Measurements from ENCODE around the gene TMEM178B.
"Not testable (repeated sequence)": the region's sequence is repeated elsewhere in the genome, so short reads cannot be mapped to it uniquely, and the experiment has no call there.

Gene TMEM178B

DNA sequence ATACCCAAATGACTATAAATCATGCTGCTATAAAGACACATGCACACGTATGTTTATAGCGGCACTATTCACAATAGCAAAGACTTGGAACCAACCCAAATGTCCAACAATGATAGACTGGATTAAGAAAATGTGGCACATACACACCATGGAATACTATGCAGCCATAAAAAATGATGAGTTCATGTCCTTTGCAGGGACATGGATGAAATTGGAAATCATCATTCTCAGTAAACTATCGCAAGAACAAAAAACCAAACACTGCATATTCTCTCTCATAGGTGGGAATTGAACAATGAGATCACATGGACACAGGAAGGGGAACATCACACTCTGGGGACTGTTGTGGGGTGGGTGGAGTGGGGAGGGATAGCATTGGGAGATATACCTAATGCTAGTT, 35.8 kb upstream of the TMEM178B start:
- H3K4me1 ChIP-seq (ENCODE audit: control insufficient read depth, insufficient read depth, low read length); H3K4me3 ChIP-seq (ENCODE audit: low read depth, low read length); H3K9me3 ChIP-seq (ENCODE audit: control insufficient read depth, insufficient read depth, low read depth, low read length); POLR2A ChIA-PET; CTCF ChIA-PET; H3K36me3 ChIP-seq (ENCODE audit: control insufficient read depth in 2 of 2, insufficient read depth in 1 of 2, low read length in 2 of 2); H3K27ac ChIP-seq (ENCODE audit: extremely low read depth, low read depth, low read length): not testable (repeated sequence)
- TF ChIP-seq, protein P1, sequence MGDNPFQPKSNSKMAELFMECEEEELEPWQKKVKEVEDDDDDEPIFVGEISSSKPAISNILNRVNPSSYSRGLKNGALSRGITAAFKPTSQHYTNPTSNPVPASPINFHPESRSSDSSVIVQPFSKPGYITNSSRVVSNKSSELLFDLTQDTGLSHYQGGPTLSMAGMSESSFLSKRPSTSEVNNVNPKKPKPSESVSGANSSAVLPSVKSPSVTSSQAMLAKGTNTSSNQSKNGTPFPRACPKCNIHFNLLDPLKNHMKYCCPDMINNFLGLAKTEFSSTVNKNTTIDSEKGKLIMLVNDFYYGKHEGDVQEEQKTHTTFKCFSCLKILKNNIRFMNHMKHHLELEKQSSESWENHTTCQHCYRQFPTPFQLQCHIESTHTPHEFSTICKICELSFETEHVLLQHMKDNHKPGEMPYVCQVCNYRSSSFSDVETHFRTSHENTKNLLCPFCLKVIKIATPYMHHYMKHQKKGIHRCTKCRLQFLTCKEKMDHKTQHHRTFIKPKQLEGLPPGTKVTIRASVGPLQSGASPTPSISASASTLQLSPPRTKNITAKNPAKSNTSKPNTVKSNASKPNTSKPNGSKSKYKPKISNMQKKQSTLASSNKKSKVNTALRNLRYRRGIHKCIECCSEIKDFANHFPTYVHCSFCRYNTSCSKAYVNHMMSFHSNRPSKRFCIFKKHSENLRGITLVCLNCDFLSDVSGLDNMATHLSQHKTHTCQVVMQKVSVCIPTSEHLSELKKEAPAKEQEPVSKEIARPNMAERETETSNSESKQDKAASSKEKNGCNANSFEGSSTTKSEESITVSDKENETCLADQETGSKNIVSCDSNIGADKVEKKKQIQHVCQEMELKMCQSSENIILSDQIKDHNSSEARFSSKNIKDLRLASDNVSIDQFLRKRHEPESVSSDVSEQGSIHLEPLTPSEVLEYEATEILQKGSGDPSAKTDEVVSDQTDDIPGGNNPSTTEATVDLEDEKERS (tag by site-specific recombination; IDR thresholded peaks at IDR 0.05) = peak; percentile 61; the same call in 1 of the 2 replicates
- TF ChIP-seq, protein P2, sequence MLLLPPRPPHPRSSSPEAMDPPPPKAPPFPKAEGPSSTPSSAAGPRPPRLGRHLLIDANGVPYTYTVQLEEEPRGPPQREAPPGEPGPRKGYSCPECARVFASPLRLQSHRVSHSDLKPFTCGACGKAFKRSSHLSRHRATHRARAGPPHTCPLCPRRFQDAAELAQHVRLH (tag by site-specific recombination; IDR thresholded peaks at IDR 0.05) = 0 out of 2 replicates have a peak, but pooled peaks have one; percentile 39
- peak; percentile 88 for TF ChIP-seq ZNF146 (tag by site-specific recombination; IDR thresholded peaks at IDR 0.05)

DNA sequence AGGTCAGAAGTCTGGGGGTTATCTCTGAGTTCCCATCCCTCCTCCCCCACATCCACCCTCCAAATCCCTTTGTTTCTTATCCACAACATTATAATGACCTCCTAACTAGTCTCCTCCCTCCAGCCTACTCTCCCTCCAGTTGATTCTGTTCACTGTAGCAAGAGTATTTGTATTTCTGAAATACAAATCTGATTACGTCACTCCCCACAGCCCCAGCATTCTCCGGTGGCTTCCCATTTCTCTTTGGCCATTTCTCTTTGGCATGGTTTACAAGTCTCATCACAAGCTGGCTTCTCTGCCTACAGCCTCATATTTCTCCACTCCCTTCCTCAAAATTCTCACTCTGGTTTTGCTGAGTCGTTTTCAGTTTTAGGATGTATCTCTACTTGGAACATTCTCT, 34.5 kb upstream of the TMEM178B start:
- Histone ChIP-seq H3K27ac (ENCODE audit: extremely low read depth, low read depth, low read length) (no peak overlapping the region), H3K9me3 (ENCODE audit: control insufficient read depth, insufficient read depth, low read depth, low read length) (no peaks in the 10 kb centered on the region)
- POLR2A ChIA-PET = no interaction called here
- TF ChIP-seq ZNF510 (tag by site-specific recombination; IDR thresholded peaks at IDR 0.05; ENCODE audit: insufficient replicate concordance) (no peak), ZNF530 (tag by site-specific recombination; IDR thresholded peaks at IDR 0.05; ENCODE audit: low read depth) (no peak), ZNF544 (tag by site-specific recombination; IDR thresholded peaks at IDR 0.05) (no peak), SCRT1 (tag by site-specific recombination; IDR thresholded peaks at IDR 0.05; ENCODE audit: borderline replicate concordance) (no peak), ZNF132 (tag by site-specific recombination; IDR thresholded peaks at IDR 0.05; ENCODE audit: borderline replicate concordance) (no peak), ZBTB7A (tag by site-specific recombination; IDR thresholded peaks at IDR 0.05; ENCODE audit: low read depth) (no peak), KLF8 (tag by site-specific recombination; IDR thresholded peaks at IDR 0.05) (no peak), GLI2 (tag by site-specific recombination; IDR thresholded peaks at IDR 0.05; ENCODE audit: borderline replicate concordance, low read depth) (no peak), GLIS1 (tag by site-specific recombination; IDR thresholded peaks at IDR 0.05) (no peak), ZNF626 (tag by site-specific recombination; IDR thresholded peaks at IDR 0.05) (no peak), PRDM1 (tag by site-specific recombination; IDR thresholded peaks at IDR 0.05) (peak; percentile 27; the same call in 1 of the 2 replicates), ZNF555 (tag by site-specific recombination; conservative IDR thresholded peaks at IDR 0.05) (no peak), ZNF10 (tag by site-specific recombination; IDR thresholded peaks at IDR 0.05) (no peak), ZBTB21 (tag by site-specific recombination; IDR thresholded peaks at IDR 0.05) (0 out of 2 replicates have a peak, but pooled peaks have one; percentile 29), ZNF174 (tag by site-specific recombination; IDR thresholded peaks at IDR 0.05) (no peak), ZNF302 (tag by site-specific recombination; IDR thresholded peaks at IDR 0.05; ENCODE audit: low read depth) (no peak)
- TF ChIP-seq, protein P3, sequence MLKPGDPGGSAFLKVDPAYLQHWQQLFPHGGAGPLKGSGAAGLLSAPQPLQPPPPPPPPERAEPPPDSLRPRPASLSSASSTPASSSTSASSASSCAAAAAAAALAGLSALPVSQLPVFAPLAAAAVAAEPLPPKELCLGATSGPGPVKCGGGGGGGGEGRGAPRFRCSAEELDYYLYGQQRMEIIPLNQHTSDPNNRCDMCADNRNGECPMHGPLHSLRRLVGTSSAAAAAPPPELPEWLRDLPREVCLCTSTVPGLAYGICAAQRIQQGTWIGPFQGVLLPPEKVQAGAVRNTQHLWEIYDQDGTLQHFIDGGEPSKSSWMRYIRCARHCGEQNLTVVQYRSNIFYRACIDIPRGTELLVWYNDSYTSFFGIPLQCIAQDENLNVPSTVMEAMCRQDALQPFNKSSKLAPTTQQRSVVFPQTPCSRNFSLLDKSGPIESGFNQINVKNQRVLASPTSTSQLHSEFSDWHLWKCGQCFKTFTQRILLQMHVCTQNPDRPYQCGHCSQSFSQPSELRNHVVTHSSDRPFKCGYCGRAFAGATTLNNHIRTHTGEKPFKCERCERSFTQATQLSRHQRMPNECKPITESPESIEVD (tag by site-specific recombination; IDR thresholded peaks at IDR 0.05) = no peak
- TF ChIP-seq, protein P4, sequence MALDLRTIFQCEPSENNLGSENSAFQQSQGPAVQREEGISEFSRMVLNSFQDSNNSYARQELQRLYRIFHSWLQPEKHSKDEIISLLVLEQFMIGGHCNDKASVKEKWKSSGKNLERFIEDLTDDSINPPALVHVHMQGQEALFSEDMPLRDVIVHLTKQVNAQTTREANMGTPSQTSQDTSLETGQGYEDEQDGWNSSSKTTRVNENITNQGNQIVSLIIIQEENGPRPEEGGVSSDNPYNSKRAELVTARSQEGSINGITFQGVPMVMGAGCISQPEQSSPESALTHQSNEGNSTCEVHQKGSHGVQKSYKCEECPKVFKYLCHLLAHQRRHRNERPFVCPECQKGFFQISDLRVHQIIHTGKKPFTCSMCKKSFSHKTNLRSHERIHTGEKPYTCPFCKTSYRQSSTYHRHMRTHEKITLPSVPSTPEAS (tag by site-specific recombination; IDR thresholded peaks at IDR 0.05) = no peak
- TF ChIP-seq, protein P5, sequence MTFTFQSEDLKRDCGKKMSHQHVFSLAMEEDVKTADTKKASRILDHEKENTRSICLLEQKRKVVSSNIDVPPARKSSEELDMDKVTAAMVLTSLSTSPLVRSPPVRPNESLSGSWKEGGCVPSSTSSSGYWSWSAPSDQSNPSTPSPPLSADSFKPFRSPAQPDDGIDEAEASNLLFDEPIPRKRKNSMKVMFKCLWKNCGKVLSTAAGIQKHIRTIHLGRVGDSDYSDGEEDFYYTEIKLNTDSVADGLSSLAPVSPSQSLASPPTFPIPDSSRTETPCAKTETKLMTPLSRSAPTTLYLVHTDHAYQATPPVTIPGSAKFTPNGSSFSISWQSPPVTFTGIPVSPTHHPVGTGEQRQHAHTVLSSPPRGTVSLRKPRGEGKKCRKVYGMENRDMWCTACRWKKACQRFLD (tag by site-specific recombination; IDR thresholded peaks at IDR 0.05) = no peak
- TF ChIP-seq, protein P6, sequence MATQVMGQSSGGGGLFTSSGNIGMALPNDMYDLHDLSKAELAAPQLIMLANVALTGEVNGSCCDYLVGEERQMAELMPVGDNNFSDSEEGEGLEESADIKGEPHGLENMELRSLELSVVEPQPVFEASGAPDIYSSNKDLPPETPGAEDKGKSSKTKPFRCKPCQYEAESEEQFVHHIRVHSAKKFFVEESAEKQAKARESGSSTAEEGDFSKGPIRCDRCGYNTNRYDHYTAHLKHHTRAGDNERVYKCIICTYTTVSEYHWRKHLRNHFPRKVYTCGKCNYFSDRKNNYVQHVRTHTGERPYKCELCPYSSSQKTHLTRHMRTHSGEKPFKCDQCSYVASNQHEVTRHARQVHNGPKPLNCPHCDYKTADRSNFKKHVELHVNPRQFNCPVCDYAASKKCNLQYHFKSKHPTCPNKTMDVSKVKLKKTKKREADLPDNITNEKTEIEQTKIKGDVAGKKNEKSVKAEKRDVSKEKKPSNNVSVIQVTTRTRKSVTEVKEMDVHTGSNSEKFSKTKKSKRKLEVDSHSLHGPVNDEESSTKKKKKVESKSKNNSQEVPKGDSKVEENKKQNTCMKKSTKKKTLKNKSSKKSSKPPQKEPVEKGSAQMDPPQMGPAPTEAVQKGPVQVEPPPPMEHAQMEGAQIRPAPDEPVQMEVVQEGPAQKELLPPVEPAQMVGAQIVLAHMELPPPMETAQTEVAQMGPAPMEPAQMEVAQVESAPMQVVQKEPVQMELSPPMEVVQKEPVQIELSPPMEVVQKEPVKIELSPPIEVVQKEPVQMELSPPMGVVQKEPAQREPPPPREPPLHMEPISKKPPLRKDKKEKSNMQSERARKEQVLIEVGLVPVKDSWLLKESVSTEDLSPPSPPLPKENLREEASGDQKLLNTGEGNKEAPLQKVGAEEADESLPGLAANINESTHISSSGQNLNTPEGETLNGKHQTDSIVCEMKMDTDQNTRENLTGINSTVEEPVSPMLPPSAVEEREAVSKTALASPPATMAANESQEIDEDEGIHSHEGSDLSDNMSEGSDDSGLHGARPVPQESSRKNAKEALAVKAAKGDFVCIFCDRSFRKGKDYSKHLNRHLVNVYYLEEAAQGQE (tag by site-specific recombination; IDR thresholded peaks at IDR 0.05) = no peak

More for the DNA sequence above, 34.5 kb upstream of the TMEM178B start:
- no peaks in the 10 kb centered on the region for H3K4me1 ChIP-seq (ENCODE audit: control insufficient read depth, insufficient read depth, low read length)
- CTCF ChIA-PET = interaction anchor here (0.7 kb wide), 1 partner anchor 139 kb away, joined by 3 read pairs; no protein-coding TSS in a partner anchor
- H3K4me3 ChIP-seq (ENCODE audit: low read depth, low read length) = no peak overlapping the region
- H3K36me3 ChIP-seq (ENCODE audit: control insufficient read depth in 2 of 2, insufficient read depth in 1 of 2, low read length in 2 of 2) = no peaks in the 10 kb centered on the region
